ENCODE measurements around the gene TMPRSS2. TPM values are rescaled to one million over a fixed set of nuclear protein-coding genes. Genes with fewer than 3 reads are reported as not detected.

The TMPRSS2 gene
- total RNA-seq, 6 experiments from 2014 or later: not detected

DNA sequence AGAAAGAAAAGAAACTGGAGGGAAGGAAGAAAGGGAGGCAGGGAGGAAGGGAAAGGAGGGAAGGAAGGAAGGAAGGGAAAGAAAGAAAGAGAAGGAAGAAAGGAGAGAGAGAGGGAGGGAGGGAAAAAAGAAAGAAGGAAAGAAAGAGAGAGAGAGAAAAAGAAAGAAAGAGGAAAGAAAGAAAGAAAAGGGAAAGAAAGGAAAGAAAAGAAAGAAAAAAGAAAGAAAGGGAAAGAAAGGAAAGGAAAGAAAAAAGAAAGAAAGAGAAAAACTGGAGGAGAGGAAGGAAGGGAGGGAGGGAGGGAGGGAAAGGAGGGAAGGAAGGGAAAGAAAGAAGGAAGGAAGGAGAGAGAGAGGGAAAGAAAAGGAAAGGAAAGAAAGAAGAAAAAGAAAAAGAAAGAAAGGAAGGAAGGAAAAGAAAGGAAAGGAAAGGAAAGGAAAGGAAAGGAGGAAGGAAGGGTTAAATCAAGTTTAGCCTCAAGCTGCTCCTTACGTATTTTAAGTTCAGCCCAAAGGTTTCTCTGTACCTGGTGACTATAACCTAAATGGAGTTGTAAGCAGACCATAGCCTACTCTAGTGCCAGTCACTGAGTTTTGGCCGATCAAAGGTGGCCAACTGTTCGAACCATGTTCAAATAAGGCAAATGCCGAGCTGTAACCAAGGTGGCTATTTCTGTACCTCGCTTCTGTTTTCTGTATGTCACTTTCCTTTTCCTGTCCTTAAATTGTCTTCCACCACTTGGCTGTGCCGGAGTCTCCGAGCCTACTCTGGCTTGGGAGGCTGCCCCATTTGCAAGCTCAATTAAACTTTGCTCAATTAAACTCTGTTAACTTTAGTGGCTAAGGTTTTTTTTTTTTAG is 37.8 kb upstream of the TMPRSS2 start:
- TF ChIP-seq, protein P1, sequence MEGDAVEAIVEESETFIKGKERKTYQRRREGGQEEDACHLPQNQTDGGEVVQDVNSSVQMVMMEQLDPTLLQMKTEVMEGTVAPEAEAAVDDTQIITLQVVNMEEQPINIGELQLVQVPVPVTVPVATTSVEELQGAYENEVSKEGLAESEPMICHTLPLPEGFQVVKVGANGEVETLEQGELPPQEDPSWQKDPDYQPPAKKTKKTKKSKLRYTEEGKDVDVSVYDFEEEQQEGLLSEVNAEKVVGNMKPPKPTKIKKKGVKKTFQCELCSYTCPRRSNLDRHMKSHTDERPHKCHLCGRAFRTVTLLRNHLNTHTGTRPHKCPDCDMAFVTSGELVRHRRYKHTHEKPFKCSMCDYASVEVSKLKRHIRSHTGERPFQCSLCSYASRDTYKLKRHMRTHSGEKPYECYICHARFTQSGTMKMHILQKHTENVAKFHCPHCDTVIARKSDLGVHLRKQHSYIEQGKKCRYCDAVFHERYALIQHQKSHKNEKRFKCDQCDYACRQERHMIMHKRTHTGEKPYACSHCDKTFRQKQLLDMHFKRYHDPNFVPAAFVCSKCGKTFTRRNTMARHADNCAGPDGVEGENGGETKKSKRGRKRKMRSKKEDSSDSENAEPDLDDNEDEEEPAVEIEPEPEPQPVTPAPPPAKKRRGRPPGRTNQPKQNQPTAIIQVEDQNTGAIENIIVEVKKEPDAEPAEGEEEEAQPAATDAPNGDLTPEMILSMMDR (IDR thresholded peaks at IDR 0.05): no peak
- no peak for DNase-seq
- no peak overlapping the region; the same call in 1 of the 2 replicates for H3K27ac Mint-ChIP-seq
- peaks cover 20% of the 10 kb centered on the region for H3K27me3 Mint-ChIP-seq (ENCODE audit: insufficient read depth)
- H3K9me3 Mint-ChIP-seq: no peaks in the 10 kb centered on the region
- no peaks in the 10 kb centered on the region for H3K4me1 Mint-ChIP-seq (ENCODE audit: low read depth)
- no peak overlapping the region for H3K4me3 Mint-ChIP-seq
- H3K36me3 Mint-ChIP-seq (ENCODE audit: low read depth): no peaks in the 10 kb centered on the region

DNA sequence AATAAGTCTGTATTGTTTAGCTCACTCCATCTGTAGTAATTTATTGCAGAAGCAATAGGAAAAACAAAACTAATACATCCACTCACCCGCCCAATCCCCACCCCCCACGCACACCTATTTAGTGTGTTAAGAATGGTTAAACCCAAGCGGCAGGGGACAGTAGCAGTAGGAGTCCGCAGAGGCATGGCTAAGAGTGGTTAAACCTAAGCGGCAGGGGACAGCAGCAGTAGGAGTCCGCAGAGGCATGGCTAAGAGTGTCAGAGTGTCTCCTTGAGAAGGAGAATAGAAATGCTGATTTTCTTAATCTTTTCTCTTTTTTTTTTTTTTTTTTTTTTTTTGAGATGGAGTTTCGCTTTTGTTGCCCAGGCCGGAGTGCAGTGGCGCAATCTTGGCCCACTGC is 34.8 kb upstream of the TMPRSS2 start:
- Mint-ChIP-seq H3K4me1 (ENCODE audit: low read depth) (no peaks in the 10 kb centered on the region), H3K4me3 (no peak overlapping the region), H3K27me3 (ENCODE audit: insufficient read depth) (peaks cover 25% of the 10 kb centered on the region), H3K9me3 (no peaks in the 10 kb centered on the region), H3K36me3 (ENCODE audit: low read depth) (no peaks in the 10 kb centered on the region), H3K27ac (no peak overlapping the region)
- no peak for DNase-seq
- TF ChIP-seq, protein P1 (IDR thresholded peaks at IDR 0.05): no peak

DNA sequence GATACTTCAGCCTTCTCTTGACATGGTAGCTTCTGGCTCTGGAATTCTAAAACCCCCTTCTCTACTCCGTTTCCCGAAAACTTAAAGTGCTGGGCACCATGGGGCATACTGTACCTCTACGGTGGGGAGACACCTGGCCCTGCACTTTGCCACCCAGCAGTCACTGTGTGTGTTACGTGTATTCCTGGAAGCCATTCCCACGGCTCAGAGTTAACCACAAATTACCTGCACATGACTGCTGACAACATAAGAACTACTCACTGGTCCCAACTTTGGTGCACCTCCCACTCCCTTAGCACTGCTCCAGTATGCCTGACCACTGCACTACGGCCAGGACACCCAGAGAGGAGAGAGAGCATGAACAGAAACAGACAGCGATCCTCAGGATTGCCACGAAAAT is 29.4 kb upstream of the TMPRSS2 start:
- H3K9me3 Mint-ChIP-seq: no peaks in the 10 kb centered on the region
- no peaks in the 10 kb centered on the region for H3K36me3 Mint-ChIP-seq (ENCODE audit: low read depth)
- TF ChIP-seq, protein P1 (IDR thresholded peaks at IDR 0.05): no peak
- H3K27me3 Mint-ChIP-seq (ENCODE audit: insufficient read depth): peaks cover 29% of the 10 kb centered on the region
- no peak overlapping the region for H3K4me3 Mint-ChIP-seq
- H3K27ac Mint-ChIP-seq: no peak overlapping the region
- DNase-seq: no peak
- no peaks in the 10 kb centered on the region for H3K4me1 Mint-ChIP-seq (ENCODE audit: low read depth)

DNA sequence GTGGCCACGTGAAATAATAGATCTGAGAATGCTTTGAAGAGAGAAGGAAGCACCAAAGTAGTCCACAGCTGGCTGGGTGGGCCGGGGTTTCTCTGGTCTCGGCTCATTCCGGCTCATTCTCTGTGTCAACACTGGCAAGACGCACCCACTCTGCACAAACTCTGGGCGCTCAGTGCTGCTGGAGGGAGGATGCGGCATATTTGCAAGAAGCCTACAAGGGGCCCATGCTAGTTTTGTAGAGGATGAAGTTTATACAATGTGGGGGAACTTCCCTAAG is 28.8 kb upstream of the TMPRSS2 start:
- Mint-ChIP-seq H3K36me3 (ENCODE audit: low read depth) (no peaks in the 10 kb centered on the region), H3K27me3 (ENCODE audit: insufficient read depth) (peaks cover 27% of the 10 kb centered on the region), H3K4me3 (no peak overlapping the region), H3K27ac (no peak overlapping the region), H3K4me1 (ENCODE audit: low read depth) (no peaks in the 10 kb centered on the region), H3K9me3 (no peaks in the 10 kb centered on the region)
- DNase-seq: no peak
- TF ChIP-seq, protein P1 (IDR thresholded peaks at IDR 0.05): no peak

DNA sequence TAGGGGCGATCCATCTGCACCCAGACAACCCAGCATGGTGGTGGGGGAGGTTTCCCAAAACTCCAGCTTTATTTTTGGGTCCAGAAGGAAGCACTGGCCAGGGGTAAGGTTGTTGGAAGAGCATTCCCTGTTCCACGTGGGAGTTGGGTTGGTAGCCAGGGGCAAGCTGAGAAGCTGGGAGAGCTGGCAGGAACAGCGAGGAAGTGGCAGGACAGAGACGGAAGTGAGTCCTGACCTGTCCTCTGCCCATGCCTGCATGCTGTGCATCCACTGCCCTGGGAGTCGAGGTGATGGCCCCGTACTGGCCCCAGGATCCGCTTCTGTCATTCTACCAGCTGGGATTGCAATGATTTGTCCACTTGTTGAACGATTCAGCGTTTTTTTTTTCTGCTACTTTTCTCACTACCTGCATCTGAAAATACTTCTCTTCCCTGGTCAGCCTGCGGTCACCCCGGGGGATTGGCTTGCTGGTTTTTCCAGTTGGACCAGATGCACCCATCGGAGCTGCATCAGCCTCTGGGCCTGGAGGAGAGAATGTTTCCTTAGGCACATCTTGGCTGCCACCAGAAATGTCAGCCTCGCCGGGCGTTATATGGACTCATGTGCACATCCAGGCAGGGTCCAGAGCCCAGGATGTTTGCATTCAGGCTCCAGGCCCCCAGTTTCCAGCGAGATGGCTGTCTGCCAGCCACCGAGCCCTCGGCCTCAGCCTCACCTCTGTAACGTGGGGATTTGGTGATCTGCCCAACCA is 28.3 kb upstream of the TMPRSS2 start:
- Mint-ChIP-seq H3K27ac (no peak overlapping the region), H3K27me3 (ENCODE audit: insufficient read depth) (peaks cover 27% of the 10 kb centered on the region), H3K9me3 (no peaks in the 10 kb centered on the region), H3K4me1 (ENCODE audit: low read depth) (no peaks in the 10 kb centered on the region), H3K4me3 (no peak overlapping the region), H3K36me3 (ENCODE audit: low read depth) (no peaks in the 10 kb centered on the region)
- TF ChIP-seq, protein P1 (IDR thresholded peaks at IDR 0.05): no peak
- no peak for DNase-seq

Data from HFFc6 (cell line).